Activated CD8-positive, alpha-beta T cell treated with anti-CD3 and anti-CD28 coated beads for 36 hours (primary cell): Measurements from ENCODE around the gene SEMA5B. TPM values are rescaled to one million over a fixed set of nuclear protein-coding genes. Genes with fewer than 3 reads are reported as not detected.

ENCODE experiments used
- ATAC-seq: fragments of 200-7000 bp; cut with Tn5 transposase; one replicate; pipeline ENCODE4 v1.10.0; 2021; ENCODE audit warnings: mild to moderate bottlenecking, moderate library complexity
- CTCF ChIA-PET: fragments of 350-600 bp; sonication (Branson Sonifier 250); formaldehyde crosslinking; loops from one replicate; lab custom pipeline; 2021; ENCODE audit warnings: antibody characterized with exemption; lab: Charles Lee
- POLR2A ChIA-PET: fragments of 350-600 bp; sonication (Branson Sonifier 250); formaldehyde crosslinking; loops from one replicate; lab custom pipeline; 2021; ENCODE audit warnings: antibody characterized with exemption; lab: Charles Lee
- DNase-seq: peaks from one replicate; pipeline ENCODE4 v3.0.0-alpha.2; 2020
- H3K27ac Mint-ChIP-seq: one replicate; pipeline ENCODE4 v1.8.0; 2021; ENCODE audit warnings: mild to moderate bottlenecking, mixed read lengths
- H3K27me3 Mint-ChIP-seq: one replicate; pipeline ENCODE4 v1.8.0; 2021; ENCODE audit warnings: mixed read lengths
- H3K36me3 Mint-ChIP-seq: one replicate; pipeline ENCODE4 v1.8.0; 2021; ENCODE audit warnings: low read depth, mixed read lengths
- H3K4me1 Mint-ChIP-seq: one replicate; pipeline ENCODE4 v1.8.0; 2021; ENCODE audit warnings: low read depth, mixed read lengths
- H3K4me3 Mint-ChIP-seq: one replicate; pipeline ENCODE4 v1.8.0; 2021; ENCODE audit warnings: mild to moderate bottlenecking, moderate library complexity, mixed read lengths
- H3K9me3 Mint-ChIP-seq: one replicate; pipeline ENCODE4 v1.8.0; 2021; ENCODE audit warnings: mixed read lengths
- CTCF ChIP-seq: fragments of 200-600 bp; IDR thresholded peaks from one replicate; pipeline ENCODE4 v1.8.0; 2022; ENCODE audit warnings: antibody characterized with exemption, mild to moderate bottlenecking
- intact Hi-C: fragments of 100-400 bp; cut with micrococcal nuclease; formaldehyde crosslinking; loops from one replicate; pipeline ENCODE4 v1.10.0; 2022
- total RNA-seq, 2 experiments: library from RNA; stranded (reverse); gene quantifications; one replicate each; pipeline ENCODE4 v1.2.3, GENCODE V29; 2021

The SEMA5B gene
- total RNA-seq, 2 experiments from 2014 or later = not detected

- no peak for TF ChIP-seq CTCF
- ChIA-PET CTCF (no interaction called here), POLR2A (no interaction called here)
- Mint-ChIP-seq H3K9me3 (no peaks in the 10 kb centered on the region), H3K4me1 (no peaks in the 10 kb centered on the region), H3K4me3 (no peak overlapping the region), H3K27ac (no peak overlapping the region), H3K36me3 (no peaks in the 10 kb centered on the region), H3K27me3 (no peaks in the 10 kb centered on the region)
- DNase-seq = no peak
- no peak for ATAC-seq
- intact Hi-C loops = no loop called here
Measured at GRCh38 chr3:122931636-122932035, 95.9 kb downstream of the SEMA5B start.

- no peak overlapping the region for H3K27ac Mint-ChIP-seq
- TF ChIP-seq CTCF = no peak
- DNase-seq (no peak), ATAC-seq (no peak)
- intact Hi-C loops = no loop called here
- ChIA-PET POLR2A (no interaction called here), CTCF (interaction anchor here (0.9 kb wide), 1 partner anchor 12 kb away, joined by 4 read pairs; no protein-coding TSS in a partner anchor)
- H3K9me3 Mint-ChIP-seq = no peaks in the 10 kb centered on the region
- H3K27me3 Mint-ChIP-seq = no peaks in the 10 kb centered on the region
- H3K4me1 Mint-ChIP-seq = no peaks in the 10 kb centered on the region
- no peaks in the 10 kb centered on the region for H3K36me3 Mint-ChIP-seq
- H3K4me3 Mint-ChIP-seq = no peak overlapping the region
Measured at GRCh38 chr3:122930063-122930997, 97.2 kb downstream of the SEMA5B start.

DNA sequence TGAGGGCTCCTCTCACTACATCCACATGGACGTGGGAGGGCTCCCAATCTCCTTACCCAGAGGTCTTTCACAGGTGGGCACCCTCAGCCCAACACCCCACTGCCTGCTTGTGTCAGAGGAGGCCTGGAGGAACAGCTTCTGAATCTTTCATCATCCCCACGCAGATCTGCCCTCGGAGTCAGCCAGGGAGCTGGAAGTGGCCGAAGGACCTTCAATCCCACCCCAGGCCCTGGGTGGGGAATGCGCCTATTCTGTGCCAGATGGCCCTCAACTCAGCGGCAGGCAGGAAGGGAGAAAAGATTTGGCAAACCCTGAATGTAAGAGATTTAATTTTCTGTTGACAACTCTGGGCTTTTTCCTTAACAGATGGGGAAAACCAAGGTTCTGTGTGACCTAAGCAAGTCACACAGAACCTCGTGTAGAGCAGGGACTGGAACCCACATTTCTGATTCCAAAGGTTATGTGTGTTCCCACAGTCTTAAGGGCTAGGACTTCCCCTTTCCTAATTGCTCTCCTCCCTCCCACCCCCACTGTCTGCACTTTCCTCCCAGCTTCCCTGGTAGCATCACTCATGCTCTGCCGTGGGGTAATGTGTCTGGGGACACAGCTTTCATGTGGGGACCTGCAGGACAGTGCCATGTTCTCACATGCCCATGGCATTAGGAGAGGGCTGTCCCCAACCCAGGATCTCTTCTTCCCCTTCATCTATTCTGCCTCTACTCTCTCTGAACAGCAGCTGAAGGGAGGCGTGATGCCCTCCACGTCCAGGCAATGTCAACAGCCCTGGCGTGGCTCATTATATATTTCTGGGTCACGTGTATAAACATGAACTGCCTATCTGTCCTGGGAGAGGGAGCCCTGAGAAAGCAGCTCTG is 98.1 kb downstream of the SEMA5B start:
- ATAC-seq (no peak), DNase-seq (no peak)
- ChIA-PET CTCF (no interaction called here), POLR2A (no interaction called here)
- TF ChIP-seq CTCF = no peak
- H3K4me3 Mint-ChIP-seq = no peak overlapping the region
- H3K36me3 Mint-ChIP-seq = no peaks in the 10 kb centered on the region
- no peak overlapping the region for H3K27ac Mint-ChIP-seq
- H3K9me3 Mint-ChIP-seq = no peaks in the 10 kb centered on the region
- no peaks in the 10 kb centered on the region for H3K4me1 Mint-ChIP-seq
- H3K27me3 Mint-ChIP-seq = no peaks in the 10 kb centered on the region
- intact Hi-C loops = no loop called here

DNA sequence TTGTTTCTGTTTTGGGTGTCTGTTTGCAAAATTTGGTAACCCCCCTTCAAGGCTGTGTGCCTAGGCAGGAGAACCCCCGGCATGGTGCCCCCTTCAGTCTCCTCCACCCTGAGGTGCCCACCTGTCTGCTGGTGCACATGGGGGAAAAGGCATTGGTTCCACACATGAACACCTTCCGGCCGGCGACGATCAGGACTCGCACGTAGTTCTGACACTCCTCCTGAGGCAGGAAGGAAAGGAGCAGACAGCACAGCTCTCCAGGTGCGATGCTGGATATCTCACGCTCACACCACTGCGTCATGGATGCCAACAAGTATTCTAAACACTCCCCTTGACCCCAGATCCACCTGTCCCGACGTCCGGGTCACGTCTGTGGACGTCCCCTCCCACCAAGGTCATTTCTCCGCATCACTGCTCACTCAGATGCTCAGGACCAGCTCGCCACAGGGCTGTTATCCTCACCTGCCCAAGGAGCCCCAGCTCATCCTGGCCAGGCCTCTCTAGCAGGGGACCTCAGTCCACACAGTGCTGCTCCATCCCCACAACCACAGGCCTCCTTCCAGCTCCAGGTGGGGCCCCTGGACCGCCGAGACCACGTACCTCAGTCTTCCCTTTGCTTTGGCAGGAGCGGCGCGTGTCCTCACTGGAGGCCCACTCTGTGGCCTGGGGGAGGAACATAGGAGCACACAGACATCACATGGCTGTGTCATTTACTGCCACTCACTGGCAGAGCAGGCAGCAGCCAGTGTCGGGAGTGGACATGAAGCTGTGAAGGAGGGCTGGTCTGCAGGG is 99.0 kb downstream of the SEMA5B start:
- no peak for ATAC-seq
- Mint-ChIP-seq H3K27ac (no peak overlapping the region), H3K4me3 (no peak overlapping the region), H3K36me3 (no peaks in the 10 kb centered on the region), H3K4me1 (no peaks in the 10 kb centered on the region), H3K27me3 (no peaks in the 10 kb centered on the region), H3K9me3 (no peaks in the 10 kb centered on the region)
- no peak for TF ChIP-seq CTCF
- POLR2A ChIA-PET = interaction anchor here (0.8 kb wide), 1 partner anchor 27 kb away, joined by 4 read pairs; no protein-coding TSS in a partner anchor
- intact Hi-C loops = no loop called here
- no peak for DNase-seq
- CTCF ChIA-PET = no interaction called here
